ENCODE results near the gene PHKA2.

Gene PHKA2

DNA sequence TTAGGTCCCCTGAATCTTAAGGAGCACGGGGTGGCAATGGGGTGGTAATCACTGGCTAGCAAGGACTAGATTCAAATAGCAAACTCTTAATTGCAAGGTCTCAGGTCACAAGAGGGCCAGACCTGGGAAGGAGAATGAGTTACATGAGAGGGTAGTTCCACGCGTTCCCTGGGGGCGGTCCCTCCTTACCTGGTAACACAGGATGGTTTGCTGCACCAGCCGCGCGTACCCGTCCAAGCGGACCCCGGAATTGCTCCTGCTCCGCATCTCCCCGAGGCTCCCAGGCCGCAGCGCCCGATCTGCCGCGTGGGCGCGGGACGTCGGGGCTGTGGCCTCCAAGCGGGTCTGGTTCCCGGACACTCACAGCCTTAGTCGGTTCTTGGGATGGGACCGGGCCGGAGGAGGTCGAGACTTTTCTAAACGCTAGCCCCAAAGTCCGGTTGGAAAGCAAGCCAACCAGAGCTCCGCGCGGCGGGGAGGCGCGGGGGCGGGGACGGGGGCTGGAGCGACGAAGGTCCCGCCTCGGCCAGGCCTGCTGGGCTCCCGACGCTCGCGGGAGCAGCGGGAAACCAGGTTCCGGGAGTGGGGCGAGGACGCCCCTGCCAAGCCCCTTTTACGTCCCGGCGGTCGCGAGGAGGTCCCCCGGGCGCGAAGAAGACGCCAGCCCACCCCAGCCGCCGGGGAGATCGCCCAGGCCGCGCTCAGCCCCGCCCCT is at the start of gene PHKA2:
TSS of gene PHKA2 (minus strand) at position 449 of the 715 bp plus-strand sequence. CDS start at position 267, 182 bp downstream.
- Histone ChIP-seq H3K4me3 (ENCODE audit: low read depth in 1 of 2, low read length in 2 of 2) (peak within 1 kb of the TSS; percentile 53 to 87; a peak in 3 of 4 replicates), H3K79me2 (ENCODE audit: insufficient read depth, low read length) (peaks cover 30% of the 10 kb centered on the region), H3K4me1 (ENCODE audit: insufficient read depth, low read length) (peaks cover 30% of the 10 kb centered on the region), H3K36me3 (ENCODE audit: insufficient read depth, low read length) (no peaks in the 10 kb centered on the region), H3K27me3 (ENCODE audit: insufficient read depth, low read length, poor library complexity) (no peaks in the 10 kb centered on the region), H3K9me3 (ENCODE audit: insufficient read depth, low read length, severe bottlenecking) (no peaks in the 10 kb centered on the region), H3K4me2 (ENCODE audit: insufficient read depth, low read length) (peak within 1 kb of the TSS; percentile 88), H3K9ac (ENCODE audit: low read depth, low read length) (peak within 1 kb of the TSS; percentile 71), H4K20me1 (ENCODE audit: insufficient read depth, low read length) (no peaks in the 10 kb centered on the region), H2AFZ (ENCODE audit: low read depth, low read length) (peak within 1 kb of the TSS; percentile 92), H3K27ac (ENCODE audit: low read length) (peak within 1 kb of the TSS; percentile 81)
- no peak for DNase-seq
- TF ChIP-seq CTCF (IDR thresholded peaks at IDR 0.05; ENCODE audit: borderline replicate concordance, extremely low read depth, low read length, poor library complexity, severe bottlenecking) (no peak), EZH2 (IDR thresholded peaks at IDR 0.05; ENCODE audit: borderline replicate concordance, low read depth, low read length, severe bottlenecking) (no peak)
- ATAC-seq (ENCODE audit: insufficient read depth, low read depth): peak; percentile 2; the same call in 2 of the 3 replicates

DNA sequence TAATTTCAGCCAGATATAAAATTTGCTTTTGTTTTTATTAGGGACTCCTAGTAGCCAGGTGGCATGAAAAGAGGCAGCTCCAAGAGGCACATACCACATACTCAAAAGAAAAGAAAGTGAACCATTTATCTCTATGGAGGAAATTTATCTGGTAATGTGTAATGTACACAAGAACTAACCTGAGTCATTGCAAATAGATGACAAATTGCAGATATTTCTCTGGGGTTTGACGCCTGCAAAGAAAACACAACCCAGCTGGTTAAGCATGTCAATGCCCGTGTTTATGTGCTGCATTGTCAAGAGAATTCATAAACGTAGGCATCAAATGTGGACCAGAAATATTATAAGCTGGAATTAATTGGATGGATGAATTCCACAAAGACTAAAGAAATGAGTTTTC is 46.9 kb upstream of the PHKA2 start:
- no peak for DNase-seq
- Histone ChIP-seq H3K27ac (ENCODE audit: low read length) (no peak overlapping the region), H3K9me3 (ENCODE audit: insufficient read depth, low read length, severe bottlenecking) (no peaks in the 10 kb centered on the region), H3K4me2 (ENCODE audit: insufficient read depth, low read length) (no peak overlapping the region), H3K4me3 (ENCODE audit: low read depth in 1 of 2, low read length in 2 of 2) (no peak overlapping the region), H4K20me1 (ENCODE audit: insufficient read depth, low read length) (no peaks in the 10 kb centered on the region), H3K9ac (ENCODE audit: low read depth, low read length) (no peak overlapping the region), H3K4me1 (ENCODE audit: insufficient read depth, low read length) (no peaks in the 10 kb centered on the region), H3K27me3 (ENCODE audit: insufficient read depth, low read length, poor library complexity) (no peaks in the 10 kb centered on the region), H3K79me2 (ENCODE audit: insufficient read depth, low read length) (no peaks in the 10 kb centered on the region), H3K36me3 (ENCODE audit: insufficient read depth, low read length) (no peaks in the 10 kb centered on the region), H2AFZ (ENCODE audit: low read depth, low read length) (no peak overlapping the region)
- no peak for ATAC-seq (ENCODE audit: insufficient read depth, low read depth)
- no peak for TF ChIP-seq EZH2 (IDR thresholded peaks at IDR 0.05; ENCODE audit: borderline replicate concordance, low read depth, low read length, severe bottlenecking)
- no peak for TF ChIP-seq CTCF (IDR thresholded peaks at IDR 0.05; ENCODE audit: borderline replicate concordance, extremely low read depth, low read length, poor library complexity, severe bottlenecking)

- Histone ChIP-seq H3K4me3 (ENCODE audit: low read depth in 1 of 2, low read length in 2 of 2) (no peak overlapping the region), H3K9ac (ENCODE audit: low read depth, low read length) (no peak overlapping the region), H3K9me3 (ENCODE audit: insufficient read depth, low read length, severe bottlenecking) (no peaks in the 10 kb centered on the region), H3K27me3 (ENCODE audit: insufficient read depth, low read length, poor library complexity) (no peaks in the 10 kb centered on the region), H3K79me2 (ENCODE audit: insufficient read depth, low read length) (no peaks in the 10 kb centered on the region), H3K36me3 (ENCODE audit: insufficient read depth, low read length) (no peaks in the 10 kb centered on the region), H2AFZ (ENCODE audit: low read depth, low read length) (no peak overlapping the region), H3K4me1 (ENCODE audit: insufficient read depth, low read length) (no peaks in the 10 kb centered on the region), H3K4me2 (ENCODE audit: insufficient read depth, low read length) (no peak overlapping the region), H4K20me1 (ENCODE audit: insufficient read depth, low read length) (no peaks in the 10 kb centered on the region), H3K27ac (ENCODE audit: low read length) (no peak overlapping the region)
- no peak for TF ChIP-seq CTCF (IDR thresholded peaks at IDR 0.05; ENCODE audit: borderline replicate concordance, extremely low read depth, low read length, poor library complexity, severe bottlenecking)
- no peak for TF ChIP-seq EZH2 (IDR thresholded peaks at IDR 0.05; ENCODE audit: borderline replicate concordance, low read depth, low read length, severe bottlenecking)
- DNase-seq (no peak), ATAC-seq (ENCODE audit: insufficient read depth, low read depth) (no peak)
These were observed 44.6 kb upstream of the PHKA2 start for GRCh38 chrX:19028560-19028959.
